GM12865 (cell line): Measurements from ENCODE around the gene TTLL11.

ENCODE experiments used
- DNase-seq: peaks from one replicate; pipeline ENCODE4 v3.0.0; 2010; ENCODE audit warnings: low read depth
- H3K4me3 ChIP-seq: 2 replicates; pipeline ENCODE4 v1.5.1; 2011; ENCODE audit warnings: mild to moderate bottlenecking, low read depth, low read length, control low read depth
- TF ChIP-seq, protein P1 (sequence below): IDR thresholded peaks from 2 replicates; pipeline ENCODE4 v1.5.1; 2011; ENCODE audit warnings: low read length, control low read depth, low read depth, inconsistent platforms; ENCODE audit not compliant: insufficient read depth; ENCODE audit errors: missing control alignments

The TTLL11 gene

DNA sequence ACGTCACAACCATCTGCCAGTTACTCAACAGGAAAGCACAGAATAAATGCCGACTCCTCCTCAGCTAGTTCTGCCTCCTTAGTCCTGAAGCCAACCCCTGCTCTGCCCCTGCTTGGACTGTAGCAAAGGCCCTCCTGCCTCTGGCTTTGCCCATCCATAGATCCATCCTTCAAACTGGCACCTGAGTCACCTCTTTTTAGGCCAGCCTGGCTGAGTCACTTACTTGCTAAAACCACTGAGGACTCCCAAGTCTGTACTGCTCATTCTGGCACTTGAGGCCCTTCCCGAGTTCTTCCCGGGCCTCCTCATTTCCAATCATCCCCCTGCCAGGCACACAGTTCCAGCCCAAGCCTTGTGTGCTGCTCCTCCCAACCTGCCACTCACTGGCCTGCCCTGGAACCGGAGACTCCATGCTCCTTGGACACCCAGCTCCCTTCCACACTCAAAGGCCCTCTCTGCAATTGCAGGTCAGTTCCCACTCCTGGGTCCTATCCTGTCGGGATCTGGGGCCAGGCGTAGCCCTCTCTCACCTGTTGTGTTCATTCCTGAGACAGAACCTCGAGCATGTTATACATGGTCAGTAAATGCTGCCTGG, 221.6 kb downstream of the TTLL11 start:
- DNase-seq: no peak
- no peak overlapping the region for H3K4me3 ChIP-seq
- TF ChIP-seq, protein P1, sequence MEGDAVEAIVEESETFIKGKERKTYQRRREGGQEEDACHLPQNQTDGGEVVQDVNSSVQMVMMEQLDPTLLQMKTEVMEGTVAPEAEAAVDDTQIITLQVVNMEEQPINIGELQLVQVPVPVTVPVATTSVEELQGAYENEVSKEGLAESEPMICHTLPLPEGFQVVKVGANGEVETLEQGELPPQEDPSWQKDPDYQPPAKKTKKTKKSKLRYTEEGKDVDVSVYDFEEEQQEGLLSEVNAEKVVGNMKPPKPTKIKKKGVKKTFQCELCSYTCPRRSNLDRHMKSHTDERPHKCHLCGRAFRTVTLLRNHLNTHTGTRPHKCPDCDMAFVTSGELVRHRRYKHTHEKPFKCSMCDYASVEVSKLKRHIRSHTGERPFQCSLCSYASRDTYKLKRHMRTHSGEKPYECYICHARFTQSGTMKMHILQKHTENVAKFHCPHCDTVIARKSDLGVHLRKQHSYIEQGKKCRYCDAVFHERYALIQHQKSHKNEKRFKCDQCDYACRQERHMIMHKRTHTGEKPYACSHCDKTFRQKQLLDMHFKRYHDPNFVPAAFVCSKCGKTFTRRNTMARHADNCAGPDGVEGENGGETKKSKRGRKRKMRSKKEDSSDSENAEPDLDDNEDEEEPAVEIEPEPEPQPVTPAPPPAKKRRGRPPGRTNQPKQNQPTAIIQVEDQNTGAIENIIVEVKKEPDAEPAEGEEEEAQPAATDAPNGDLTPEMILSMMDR: no peak

DNA sequence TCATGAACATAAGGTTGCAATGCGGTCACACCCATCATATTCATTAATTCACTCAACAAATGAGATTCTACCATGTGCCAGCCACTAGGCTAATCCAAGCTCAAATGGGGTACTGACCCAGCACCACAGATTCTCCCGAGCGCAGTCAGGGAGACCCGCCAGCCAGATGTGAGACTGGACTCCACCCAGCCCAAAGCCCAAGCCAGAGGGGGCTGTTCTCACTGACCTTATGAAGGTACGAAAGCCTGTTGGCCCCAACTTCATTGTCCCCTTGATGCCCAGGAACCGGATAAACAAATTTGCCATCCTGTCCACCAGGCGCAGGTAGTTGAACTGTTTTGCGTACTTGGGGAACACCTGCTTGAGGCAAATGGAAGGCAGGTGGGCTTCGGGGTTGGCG, 222.8 kb downstream of the TTLL11 start:
- no peak for DNase-seq
- TF ChIP-seq, protein P1: no peak
- H3K4me3 ChIP-seq: no peak overlapping the region

DNA sequence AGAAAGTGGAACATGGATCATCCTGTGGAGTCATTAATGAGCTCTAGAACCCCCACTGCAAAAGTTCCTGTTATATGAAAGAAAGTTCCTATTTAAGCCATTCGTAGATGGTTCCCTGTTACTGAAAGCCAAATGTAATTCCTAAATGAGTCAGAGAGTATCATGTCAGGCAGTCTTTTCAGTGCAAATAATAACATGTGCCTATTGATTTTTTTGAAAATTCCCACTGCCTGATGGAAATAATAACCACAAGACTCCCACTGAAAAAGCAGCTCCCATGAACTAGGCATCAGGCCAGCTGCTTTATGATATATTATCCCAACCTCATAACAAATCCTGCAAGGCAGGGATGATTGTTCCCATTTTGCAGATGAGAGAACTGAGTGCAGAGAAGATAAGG, 224.5 kb downstream of the TTLL11 start:
- DNase-seq: no peak
- TF ChIP-seq, protein P1: no peak
- H3K4me3 ChIP-seq: no peak overlapping the region

DNA sequence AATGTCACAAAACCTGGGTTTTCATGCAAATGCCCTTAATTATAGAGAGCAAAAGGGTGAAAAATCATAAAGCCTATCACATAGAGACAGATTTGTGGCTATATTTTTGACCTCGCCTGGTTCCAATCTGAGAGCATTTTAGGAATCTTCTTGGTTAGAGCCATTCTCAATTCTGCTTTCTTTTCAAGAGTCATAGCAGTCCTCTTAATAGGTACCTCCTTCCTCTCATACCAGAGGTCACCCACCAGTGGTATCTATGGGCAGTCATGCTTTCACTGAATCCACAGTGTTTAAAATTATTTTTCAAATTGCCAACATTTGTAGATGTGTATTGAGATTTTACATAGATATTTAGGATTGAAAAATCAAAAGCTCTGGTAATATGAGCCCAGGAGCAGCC, 226.2 kb downstream of the TTLL11 start:
- no peak for DNase-seq
- H3K4me3 ChIP-seq: no peak overlapping the region
- TF ChIP-seq, protein P1: no peak

DNA sequence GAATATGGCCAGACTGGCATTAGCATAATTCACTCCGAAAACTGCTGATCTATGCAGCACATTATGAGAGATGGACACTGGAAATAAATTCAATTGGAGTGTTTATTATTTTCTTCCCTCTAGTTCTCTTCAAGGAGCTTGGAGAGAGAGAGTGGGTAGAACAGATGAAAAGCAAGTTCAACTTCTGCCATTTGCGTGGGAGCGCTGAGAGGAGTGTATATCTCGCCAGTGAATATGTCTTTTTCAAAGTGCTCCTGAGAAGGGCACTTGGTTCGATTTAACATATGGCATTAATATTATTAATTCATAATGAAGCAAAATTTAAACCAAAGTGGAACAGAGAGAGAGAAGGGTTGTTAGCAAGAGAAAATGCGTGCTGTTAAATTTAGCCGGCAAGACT, 227.2 kb downstream of the TTLL11 start:
- no peak for DNase-seq
- TF ChIP-seq, protein P1: no peak
- no peak overlapping the region for H3K4me3 ChIP-seq

DNA sequence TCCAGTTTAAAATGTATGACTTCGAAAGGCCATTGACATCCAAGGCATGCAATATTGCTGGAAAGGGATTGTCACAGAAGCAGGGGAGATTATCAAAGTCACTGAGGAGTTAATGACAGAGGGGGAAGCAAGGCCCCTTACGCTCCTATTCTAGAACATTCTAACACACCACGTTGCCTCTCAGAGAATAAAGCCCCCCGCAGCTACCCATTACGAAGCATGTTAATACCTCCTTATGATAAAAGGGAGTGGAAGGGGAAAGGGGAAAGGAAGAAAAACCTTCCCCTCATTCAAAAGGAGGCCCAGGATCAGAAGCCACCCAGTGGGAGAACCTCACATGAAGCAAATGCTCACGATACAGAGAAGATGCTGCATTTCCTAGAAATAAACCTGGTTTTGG, 228.0 kb downstream of the TTLL11 start:
- TF ChIP-seq, protein P1: no peak
- no peak for DNase-seq
- no peak overlapping the region for H3K4me3 ChIP-seq

DNA sequence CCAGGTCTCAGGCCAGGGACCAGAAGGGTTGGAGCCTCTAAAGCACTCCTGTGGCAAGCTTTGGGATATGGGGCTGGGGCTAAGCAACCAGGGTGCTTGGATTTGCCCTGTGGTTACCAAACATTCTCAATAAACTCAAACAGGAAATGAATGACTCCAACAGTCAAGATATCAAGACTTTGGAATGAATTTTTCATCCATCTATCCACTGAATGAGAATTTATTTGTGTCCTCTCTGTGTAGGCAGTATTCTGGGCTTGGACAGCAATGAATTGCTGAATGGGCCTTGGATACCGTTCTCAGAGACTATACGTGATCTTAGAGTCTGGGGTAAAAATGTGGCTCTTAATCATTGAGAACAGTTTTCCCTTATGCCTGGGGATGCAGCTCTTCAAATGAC, 229.2 kb downstream of the TTLL11 start:
- TF ChIP-seq, protein P1: no peak
- no peak overlapping the region for H3K4me3 ChIP-seq
- DNase-seq: no peak
